ENCODE data around the gene CTTNBP2NL.
"Not testable (repeated sequence)": the region's sequence is repeated elsewhere in the genome, so short reads cannot be mapped to it uniquely, and the experiment has no call there.

Gene CTTNBP2NL

DNA sequence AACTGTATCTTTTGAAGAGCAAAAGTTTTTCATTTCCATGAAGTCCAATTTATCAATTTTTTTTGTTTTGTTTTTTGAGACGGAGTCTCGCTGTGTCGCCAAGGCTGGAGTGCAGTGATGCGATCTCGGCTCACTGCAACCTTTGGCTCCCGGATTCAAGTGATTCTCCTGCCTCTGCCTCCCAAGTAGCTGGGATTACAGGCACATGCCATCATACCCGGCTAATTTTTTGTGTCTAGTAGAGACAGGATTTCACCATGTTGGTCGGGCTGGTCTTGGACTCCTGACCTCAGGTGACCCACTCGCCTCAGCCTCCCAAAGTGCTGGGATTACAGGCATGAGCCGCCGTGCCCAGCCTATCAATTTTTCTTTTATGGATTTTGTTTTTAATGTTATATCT lies 27.7 kb downstream of the CTTNBP2NL start:
- not testable (repeated sequence) for DNase-seq

GRCh38 chr1:112429749-112430148 lies 33.7 kb downstream of the CTTNBP2NL start:
- peak; percentile 15 for DNase-seq

GRCh38 chr1:112431038-112431437 lies 35.0 kb downstream of the CTTNBP2NL start:
- DNase-seq = peak; percentile 79

- DNase-seq = no peak
Measured at GRCh38 chr1:112435448-112435847, 39.4 kb downstream of the CTTNBP2NL start.

GRCh38 chr1:112436384-112437156 lies 40.6 kb downstream of the CTTNBP2NL start:
- DNase-seq = no peak

- DNase-seq = not testable (repeated sequence)
Measured at GRCh38 chr1:112438156-112438555, 42.1 kb downstream of the CTTNBP2NL start.

GRCh38 chr1:112439592-112439991 lies 43.6 kb downstream of the CTTNBP2NL start:
- DNase-seq = no peak

- no peak for DNase-seq
Measured at GRCh38 chr1:112440574-112440973, 44.6 kb downstream of the CTTNBP2NL start.

GRCh38 chr1:112444269-112444668 lies 48.3 kb downstream of the CTTNBP2NL start:
- DNase-seq = no peak

GRCh38 chr1:112445596-112445995 lies 49.6 kb downstream of the CTTNBP2NL start:
- DNase-seq = no peak

- DNase-seq = no peak
Measured at GRCh38 chr1:112446411-112446810, 50.4 kb downstream of the CTTNBP2NL start.

DNA sequence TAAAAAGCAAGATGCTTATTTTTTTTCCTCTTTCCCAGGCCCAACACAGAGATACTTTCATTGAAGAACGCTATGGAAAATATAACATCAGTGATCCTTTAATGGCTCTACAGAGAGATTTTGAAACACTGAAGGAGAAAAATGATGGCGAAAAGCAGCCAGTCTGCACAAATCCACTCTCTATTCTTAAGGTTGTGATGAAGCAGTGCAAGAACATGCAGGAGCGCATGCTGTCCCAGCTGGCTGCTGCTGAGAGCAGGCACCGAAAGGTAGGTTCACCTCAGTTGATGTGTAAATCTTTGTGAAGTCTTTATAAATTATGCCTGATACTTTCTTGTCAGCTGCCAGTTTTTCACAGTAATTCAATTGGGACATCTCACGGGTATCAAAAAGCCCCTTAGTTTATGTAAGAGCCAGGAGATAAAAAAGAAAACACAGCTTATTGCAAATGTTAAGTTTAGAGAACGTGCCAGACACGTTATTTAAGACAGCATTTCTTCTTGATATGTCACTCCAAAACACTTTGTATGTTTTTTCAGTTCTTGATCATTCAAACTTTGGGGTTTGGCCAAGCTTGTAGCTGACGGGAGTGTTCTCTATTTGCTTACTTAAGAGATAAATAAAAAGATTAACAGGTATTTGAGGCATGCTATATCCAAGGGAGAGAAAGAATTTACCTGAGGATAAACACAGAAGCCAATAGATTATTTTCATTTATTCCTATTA lies 53.1 kb downstream of the CTTNBP2NL start:
- DNase-seq = no peak

DNA sequence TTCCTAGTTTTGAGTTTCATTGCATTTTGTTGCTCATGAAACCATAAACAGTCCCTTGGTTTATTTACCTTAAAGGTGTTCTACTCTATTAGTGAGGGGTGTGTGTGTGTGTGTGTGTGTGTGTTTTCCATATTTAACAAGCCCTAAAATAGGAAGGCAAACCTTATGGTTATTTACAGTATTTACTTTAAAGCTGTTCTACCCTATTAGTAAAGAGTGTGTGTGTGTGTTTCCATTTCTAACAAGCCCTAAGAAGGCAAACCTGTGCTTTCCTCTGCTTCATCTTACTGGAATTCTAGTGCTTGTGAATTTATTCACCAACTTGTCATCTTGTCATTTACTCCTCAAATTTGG lies 53.6 kb downstream of the CTTNBP2NL start:
- no peak for DNase-seq

GRCh38 chr1:112450773-112451172 lies 54.8 kb downstream of the CTTNBP2NL start:
- no peak for DNase-seq

GRCh38 chr1:112451301-112451700 lies 55.3 kb downstream of the CTTNBP2NL start:
- DNase-seq = not testable (repeated sequence)

DNA sequence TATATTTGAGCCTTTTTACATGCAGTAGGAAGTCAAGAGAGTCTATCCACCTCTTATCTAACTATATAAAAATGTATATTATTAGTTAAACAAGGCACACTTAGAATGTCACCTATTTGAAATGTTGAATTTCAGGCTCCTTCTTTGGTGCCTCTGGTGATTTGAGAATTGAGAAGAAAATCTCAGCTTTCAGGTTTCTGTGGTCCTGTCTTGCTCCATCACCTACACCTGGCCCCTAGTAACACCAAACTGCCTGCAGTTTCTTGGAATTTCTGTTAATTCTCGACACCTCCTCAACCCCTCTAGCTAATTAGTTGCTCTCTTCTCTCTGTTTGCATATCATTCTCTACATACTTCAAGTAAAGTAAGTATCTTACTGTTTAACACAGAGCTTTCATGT lies 57.9 kb downstream of the CTTNBP2NL start:
- DNase-seq = no peak

DNA sequence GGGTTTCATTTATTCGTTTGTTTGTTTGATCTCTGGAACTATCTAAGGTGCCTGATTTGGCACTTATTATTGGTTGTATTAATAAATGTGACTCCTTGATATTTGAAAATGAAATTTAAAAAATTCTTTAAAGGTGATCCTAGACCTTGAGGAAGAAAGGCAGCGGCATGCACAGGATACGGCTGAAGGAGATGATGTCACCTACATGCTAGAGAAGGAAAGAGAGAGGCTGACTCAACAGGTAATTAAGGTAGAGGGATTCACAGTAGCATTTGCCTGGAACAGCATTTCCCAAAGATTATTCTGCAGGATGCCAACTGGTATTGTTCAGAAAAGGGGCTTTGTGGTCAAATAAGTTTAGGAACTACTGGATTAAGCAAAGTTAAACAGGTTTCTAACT lies 58.3 kb downstream of the CTTNBP2NL start:
- DNase-seq = no peak

- no peak for DNase-seq
Measured at GRCh38 chr1:112457241-112457640, 61.2 kb downstream of the CTTNBP2NL start.

DNA sequence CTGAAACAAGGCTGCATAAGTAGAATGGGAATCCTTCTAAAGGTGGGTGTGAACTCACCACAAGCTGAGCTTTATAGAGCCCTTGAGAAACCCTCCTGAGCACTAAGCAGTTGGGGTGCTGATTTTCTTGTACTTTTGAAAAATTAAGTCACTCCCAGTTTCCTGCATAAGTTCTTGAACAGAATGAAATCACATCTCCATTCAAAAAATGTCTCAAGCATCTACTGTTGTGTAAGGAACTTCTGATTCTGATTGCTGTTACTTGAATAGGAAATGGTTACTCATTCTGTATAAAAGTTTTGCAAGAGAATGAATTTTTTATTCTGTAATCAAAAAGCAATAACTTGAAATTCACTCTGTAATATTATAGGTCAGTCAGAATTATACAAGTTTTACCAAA lies 61.9 kb downstream of the CTTNBP2NL start:
- DNase-seq = peak; percentile 86

GRCh38 chr1:112458756-112459155 lies 62.7 kb downstream of the CTTNBP2NL start:
- DNase-seq = no peak

GRCh38 chr1:112460615-112461014 lies 64.6 kb downstream of the CTTNBP2NL start:
- DNase-seq = no peak

DNA sequence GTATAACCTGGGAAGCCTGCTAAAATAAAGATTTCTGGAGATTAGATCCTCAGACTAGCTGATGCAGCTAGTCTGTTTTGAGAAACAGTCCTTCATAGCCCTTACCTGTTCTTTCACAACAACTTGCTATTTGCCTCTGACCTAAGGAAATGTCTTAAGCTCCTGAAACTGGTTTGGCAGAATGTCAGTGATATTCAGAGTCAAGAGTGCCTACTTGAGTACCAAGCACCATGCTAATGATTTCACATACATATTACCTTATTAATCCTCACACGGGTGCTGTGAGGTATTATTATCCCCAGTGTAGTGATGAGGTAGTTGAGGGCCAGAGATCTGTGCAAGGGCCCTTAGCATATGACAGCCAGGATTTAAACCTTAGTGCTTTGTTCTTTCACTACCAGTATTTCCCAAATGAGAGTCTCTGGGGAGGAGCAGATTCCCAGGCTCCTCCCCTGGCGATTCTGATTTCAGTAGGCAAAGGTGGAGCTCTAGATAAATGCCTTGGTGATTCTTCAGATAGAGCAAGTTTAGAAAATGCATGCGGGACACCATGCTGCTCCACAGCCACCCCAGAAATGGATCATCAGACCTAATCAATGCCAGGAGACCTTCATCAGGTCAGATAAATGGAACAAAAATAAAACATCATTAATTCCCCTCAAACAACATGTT lies 65.3 kb downstream of the CTTNBP2NL start:
- no peak for DNase-seq

GRCh38 chr1:112462953-112463279 lies 66.9 kb downstream of the CTTNBP2NL start:
- DNase-seq = no peak

DNA sequence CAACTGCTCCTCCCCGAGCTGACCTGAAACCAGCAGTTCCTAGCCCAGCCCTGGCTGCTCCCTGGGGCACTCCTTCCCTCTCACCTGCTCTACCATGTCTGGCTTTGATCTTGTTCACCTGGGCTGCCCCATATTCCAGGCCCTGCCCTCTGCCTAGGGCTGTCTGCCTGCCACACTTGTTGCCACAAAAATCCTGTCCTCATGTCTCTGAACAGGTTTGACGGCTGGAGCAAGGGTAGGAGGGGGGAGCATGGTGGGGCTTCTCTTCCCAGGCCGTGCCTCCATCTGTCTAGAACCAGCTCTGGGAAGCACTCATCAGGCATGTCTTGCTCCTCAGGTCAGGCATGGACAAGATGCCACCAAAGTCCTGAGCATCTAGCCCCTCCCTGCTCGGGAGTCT lies 68.5 kb downstream of the CTTNBP2NL start:
- DNase-seq = no peak
